Measurements from ENCODE around the gene TNKS1BP1.
A peak's percentile ranks its signal among the peaks of the same experiment; 100 is the strongest.
"Not testable (repeated sequence)": the region's sequence is repeated elsewhere in the genome, so short reads cannot be mapped to it uniquely, and the experiment has no call there.

The TNKS1BP1 gene

GRCh38 chr11:57283231-57283990, 41.3 kb downstream of the TNKS1BP1 start:
- DNase-seq, result no peak

DNA sequence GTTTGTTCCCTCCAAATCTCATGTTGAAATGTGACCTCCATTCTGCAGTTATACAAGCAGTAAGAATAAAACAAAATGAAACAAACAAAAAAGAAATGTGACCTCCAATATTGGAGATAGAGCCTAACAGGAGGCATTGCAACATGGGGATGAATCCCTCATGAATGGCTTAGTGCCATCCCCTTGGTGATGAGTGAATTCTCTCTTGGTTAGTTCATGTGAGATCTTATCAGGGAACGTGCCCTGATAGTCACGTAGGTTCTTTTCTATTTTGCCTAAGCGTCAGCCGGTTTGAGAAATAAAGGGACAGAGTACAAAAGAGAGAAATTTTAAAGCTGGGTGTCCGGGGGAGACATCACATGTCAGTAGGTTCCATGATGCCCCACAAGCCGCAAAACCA, 43.2 kb downstream of the TNKS1BP1 start:
- DNase-seq, result not testable (repeated sequence)

GRCh38 chr11:57279116-57279515, 45.6 kb downstream of the TNKS1BP1 start:
- DNase-seq, result no peak

DNA sequence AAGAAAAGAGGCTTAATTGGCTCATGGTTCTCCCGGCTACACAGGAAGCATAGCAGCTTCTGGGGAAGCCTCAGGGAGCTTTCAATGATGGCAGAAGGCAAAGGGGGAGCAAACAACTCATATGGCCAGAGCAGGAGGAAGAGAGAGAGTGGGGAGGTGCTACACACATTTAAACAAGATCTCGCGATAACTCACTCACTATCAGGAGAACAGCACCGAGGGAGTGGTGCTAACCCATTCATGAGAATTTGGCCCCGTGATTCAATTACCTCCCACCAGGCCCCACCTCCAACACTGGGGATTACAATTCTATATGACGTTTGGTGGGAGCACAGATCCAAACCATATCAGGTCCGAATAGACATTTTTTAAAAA, 46.0 kb downstream of the TNKS1BP1 start:
- DNase-seq, result no peak

DNA sequence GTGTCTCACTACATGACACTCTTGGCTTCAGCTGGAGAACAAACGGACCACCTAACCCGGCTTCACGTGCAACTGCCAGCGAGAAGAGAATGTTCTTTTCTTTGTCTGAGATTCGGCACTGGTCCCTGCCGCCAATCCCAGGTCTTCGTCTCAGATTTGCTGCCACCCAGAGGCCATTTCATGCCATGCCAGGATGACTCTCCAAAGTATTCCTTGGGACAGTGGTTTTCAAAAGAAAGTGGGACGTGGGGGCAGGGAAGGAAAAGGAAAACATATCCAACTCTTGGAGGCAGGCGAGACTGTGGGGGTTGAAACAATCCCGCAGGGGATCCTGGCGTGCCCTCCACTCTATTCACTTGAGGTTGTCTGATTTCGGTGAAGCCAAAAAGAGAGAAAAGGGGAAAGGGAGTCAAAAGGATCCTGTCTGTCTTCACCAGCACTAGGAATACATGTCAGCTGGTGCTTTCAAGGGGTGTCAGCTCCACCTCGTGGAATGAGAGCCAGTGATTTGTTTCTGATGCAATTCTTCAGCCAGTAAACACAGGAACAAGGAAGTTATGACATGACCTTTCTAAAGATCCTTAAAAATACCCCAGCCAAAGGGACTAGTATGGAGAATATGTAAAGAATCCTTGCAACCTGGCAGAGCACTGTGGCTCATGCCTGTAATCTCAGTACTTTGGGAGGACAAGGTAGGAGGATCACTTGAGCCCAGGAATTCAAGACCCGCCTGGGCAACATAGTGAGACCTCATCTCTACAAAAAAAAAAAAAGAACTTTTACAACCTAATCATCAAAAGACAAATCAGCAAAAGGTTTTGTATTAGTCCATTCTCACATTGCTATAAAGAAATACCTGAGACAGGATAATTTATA, 46.7 kb downstream of the TNKS1BP1 start:
- DNase-seq, result peak in 2 of 5 experiments; percentile 4 to 5

GRCh38 chr11:57276971-57277675, 47.6 kb downstream of the TNKS1BP1 start:
- DNase-seq, result no peak

GRCh38 chr11:57276169-57276970, 48.4 kb downstream of the TNKS1BP1 start:
- no peak for DNase-seq

- DNase-seq, result no peak
These were observed 49.2 kb downstream of the TNKS1BP1 start for GRCh38 chr11:57275582-57275981.

DNA sequence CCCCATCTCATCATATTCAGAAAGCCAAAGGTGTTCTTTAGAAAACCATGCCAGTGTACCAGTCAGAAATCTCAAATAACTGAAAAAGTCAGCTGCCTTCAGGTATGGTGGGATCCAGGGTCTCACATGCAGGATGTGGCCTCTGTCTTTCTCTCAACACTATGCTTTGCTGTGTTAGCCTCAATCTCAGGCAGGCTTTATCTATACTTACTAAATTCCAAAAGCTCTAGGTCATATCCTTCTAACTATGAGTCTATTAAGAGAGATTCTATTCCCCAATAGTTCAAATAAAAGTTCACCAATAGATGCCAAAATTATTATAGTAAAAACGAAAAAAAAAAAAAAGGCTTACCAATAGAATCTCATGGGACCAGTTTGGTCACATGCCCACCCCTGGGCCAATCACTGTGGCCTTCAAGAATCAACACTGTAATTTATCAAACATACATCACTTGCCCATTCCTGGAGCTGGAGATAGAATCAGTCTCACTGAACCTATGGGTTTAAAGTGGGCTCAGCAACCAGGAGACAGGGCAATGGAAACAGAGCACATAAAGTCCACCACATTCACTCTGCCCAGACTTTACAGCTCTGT, 49.8 kb downstream of the TNKS1BP1 start:
- DNase-seq, result no peak

DNA sequence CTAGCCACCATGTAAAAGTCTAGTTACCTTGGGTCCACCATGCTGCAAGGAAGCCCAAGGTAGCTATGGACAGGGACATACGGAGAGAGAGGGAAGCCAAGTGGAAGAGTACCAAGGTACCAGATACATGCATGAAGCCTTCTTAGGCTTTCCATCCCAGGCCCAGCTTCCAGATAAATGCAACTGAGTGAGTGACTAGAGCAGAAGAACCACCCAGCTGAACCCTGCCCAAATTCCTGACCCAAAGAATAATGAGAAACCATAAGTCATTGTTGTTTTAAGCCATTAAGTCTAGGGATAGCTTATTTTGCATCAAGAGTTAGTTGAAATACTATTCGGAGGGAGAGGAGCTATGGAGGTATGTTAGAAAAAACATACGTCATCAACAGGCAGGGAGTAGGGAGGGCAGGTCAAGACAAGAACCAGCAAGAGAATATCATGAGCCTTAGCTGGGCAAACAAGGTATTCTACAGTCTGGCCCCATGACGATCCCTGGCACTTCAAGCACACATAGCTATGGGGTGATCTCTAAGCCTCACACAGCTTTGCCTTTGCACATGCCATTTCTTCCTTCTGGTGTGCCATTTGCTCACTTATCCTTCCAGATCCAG, 51.2 kb downstream of the TNKS1BP1 start:
- DNase-seq, result no peak

DNA sequence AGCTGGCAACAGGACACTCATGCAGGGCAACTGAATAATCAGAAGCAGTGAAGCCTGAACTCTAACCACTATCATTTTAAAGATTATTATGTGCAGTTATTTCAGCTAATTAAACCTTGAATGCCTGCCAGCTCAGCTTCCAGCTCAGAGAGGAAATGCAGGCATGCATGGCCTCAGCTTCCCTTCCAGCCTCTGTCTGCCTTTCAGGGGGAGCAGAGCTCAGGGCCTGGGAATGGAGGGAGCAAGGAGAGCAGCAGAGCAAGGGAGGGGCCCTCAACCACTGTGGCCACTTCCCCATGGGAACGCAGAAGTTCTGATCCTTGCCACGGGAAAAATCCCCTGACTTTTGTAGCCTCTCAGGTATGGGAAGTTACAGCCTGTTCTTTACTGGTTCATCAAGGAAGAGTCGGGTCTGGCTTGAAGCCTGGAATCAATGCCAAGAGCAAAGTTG, 55.2 kb downstream of the TNKS1BP1 start:
- DNase-seq, result no peak

DNA sequence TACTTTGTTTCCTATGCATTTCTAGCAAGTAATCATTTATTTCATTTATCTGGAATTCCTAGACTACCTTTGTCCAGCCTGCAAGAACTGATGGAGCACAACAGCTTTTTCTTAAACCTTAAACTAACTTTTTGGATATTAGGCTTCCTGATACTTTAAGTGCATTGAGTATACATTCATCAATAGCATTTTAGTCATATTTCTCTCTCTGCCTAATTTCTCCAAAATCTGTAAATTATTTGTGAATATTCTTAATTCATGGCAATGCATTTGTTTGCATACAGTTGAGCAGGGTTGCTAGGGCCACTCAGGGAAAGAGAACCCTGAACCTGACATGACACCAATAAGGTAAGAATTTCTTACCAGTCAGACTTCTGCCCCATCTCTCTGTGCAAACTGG, 58.6 kb downstream of the TNKS1BP1 start:
- no peak for DNase-seq

GRCh38 chr11:57263351-57263750, 61.4 kb downstream of the TNKS1BP1 start:
- DNase-seq, result no peak

DNA sequence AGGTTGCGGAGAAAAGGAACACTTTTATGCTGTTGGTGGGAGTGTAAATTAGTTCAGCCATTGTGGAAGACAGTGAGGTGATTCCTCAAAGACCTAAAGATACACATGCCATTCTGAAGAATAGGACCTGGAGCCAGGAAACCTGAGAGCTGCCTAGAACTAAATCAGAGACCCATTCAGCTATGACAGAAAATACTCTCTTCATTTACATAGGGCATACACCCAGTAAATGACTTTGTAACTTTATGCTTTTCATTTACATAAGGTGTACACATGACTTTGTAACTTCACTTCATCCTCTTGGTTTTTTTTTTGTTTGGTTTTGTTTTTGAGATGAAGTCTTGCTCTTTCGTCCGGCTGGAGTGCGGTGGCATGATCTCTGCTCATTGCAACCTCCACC, 62.6 kb downstream of the TNKS1BP1 start:
- DNase-seq, result no peak

DNA sequence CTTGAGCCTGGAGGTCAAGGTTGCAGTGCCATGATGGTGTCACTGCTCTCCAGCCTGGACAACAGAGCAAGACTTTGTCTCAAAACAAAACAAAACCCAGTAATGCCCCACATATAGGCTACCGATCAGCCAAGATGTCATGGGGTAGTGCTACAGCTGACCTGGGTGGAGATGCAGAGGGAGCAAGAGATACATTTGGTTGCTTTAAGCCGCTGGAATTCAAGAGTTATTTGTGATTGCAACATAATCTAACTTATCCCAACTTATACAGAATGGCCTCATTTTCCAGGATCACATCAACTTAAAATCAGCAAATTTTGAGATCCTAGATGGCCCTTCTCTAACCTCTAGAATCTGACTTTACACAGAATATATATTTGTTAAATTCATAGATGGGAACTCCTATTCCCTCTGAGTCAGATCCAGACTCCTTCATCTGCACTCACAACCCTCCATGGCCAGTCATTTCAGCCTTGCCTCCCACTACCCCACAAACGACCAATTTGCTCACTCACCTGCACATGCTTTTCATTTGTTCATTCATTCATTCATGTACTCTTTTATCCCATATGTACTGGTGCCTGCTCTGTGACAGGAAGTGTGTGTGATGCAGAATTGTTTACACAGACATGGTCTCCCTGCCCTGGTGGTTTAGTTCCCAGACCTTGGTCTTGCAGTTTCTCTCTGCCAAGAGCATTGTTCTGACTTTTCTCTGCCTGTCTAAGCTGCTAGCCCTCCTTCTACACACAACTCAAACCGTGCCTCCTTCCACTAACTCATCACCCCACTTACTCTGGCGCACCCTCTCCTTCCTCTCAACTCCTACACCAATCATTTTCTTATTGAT, 63.6 kb downstream of the TNKS1BP1 start:
- no peak for DNase-seq

DNA sequence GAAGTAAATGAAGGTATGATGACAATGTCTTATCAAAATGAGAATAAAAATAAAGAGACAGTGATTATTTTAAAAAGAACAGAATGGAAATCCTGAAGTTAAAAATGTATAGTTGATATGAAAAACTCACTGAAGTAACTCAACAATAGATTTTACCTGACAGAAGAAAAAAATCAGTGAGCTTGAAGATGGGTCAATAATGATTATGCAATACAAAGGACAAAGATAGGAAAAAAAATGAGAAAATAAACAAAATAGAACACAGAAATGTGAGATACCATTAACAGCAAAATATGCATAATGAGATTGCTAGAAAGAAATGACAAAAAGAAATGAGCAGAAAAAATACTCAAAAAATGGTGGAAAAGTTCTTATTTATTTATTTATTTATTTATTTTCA, 68.6 kb downstream of the TNKS1BP1 start:
- DNase-seq, result no peak

- DNase-seq, result no peak
These were observed 69.1 kb downstream of the TNKS1BP1 start for GRCh38 chr11:57255618-57256017.

DNA sequence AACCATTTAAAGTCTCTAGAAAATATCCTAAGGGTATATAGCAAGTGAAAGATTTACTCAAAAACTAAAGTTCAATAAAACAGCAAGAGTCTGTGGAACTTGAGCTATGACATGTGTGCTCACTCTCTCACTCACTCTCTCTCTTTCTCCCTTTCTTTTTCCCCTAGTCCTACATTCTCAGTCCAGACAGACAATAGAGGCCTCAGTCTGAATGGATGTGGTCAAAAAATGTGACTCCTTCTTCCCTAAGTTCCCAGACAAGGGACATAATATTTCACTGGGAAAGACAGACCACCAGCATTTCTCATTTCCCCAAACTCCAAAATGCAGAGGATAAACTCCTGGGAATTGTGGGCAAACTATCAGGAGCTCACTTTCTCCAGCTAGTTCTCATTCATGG, 70.1 kb downstream of the TNKS1BP1 start:
- no peak for DNase-seq

GRCh38 chr11:57251491-57252104, 73.2 kb downstream of the TNKS1BP1 start:
- no peak for DNase-seq

DNA sequence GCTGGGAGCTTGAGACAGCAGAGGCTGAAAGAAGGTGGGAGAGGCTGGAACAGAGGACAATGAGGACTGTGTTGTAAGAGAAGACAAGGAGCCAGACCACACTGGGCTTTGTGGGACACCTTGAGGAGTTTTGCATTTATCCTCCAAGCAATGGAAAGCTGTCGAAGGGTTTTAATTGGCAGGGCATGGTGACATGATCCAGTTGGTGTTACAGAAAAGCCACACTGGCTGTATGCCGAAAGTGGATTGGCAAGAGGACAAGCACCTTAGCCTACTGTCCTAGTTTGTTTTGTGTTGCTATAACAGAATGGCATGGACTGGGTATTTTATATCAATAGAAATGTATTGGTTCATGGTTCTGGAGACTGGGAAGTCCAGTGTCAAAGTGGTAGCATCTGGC, 73.7 kb downstream of the TNKS1BP1 start:
- no peak for DNase-seq

Data from T-helper 2 cell (primary cell).